ENCODE measurements around the gene PNMA6E.
"Not testable (repeated sequence)": the region's sequence is repeated elsewhere in the genome, so short reads cannot be mapped to it uniquely, and the experiment has no call there.

The PNMA6E gene

GRCh38 chrX:153395613-153396319 is 5.4 kb downstream of the PNMA6E start:
- no peak for TF ChIP-seq CTCF (conservative IDR thresholded peaks at IDR 0.05; ENCODE audit: low read depth)
- ChIA-PET POLR2A (ENCODE audit: low non-redundant PET) (no interaction called here), CTCF (no interaction called here)
- no peak for DNase-seq (ENCODE audit: low spot score)
- H3K27ac ChIP-seq = no peak overlapping the region

DNA sequence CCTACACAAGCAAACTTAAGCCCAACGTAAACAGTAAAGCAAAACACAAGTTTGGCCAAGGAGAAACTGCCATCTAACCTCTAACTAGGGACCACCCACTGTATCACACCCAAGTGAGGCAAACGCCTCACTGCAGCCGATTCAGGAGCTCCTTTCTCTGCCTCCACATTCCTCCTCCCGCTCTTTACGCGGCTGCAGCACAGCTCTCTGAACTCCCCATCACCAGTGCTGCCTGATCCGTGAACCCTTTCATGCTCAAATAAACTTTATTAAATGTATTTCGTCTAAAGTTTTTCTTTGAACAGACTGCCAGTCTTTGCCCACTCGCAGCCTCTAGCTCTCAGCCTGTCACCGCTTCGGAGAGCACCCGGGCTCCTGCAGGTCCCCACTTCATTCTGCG is 6.5 kb downstream of the PNMA6E start:
- TF ChIP-seq CTCF (conservative IDR thresholded peaks at IDR 0.05; ENCODE audit: low read depth) = no peak
- DNase-seq (ENCODE audit: low spot score) = no peak
- ChIA-PET POLR2A (ENCODE audit: low non-redundant PET) (no interaction called here), CTCF (no interaction called here)
- H3K27ac ChIP-seq = no peak overlapping the region

- ChIA-PET POLR2A (ENCODE audit: low non-redundant PET) (no interaction called here), CTCF (no interaction called here)
- no peak for DNase-seq (ENCODE audit: low spot score)
- no peak for TF ChIP-seq CTCF (conservative IDR thresholded peaks at IDR 0.05; ENCODE audit: low read depth)
- H3K27ac ChIP-seq = no peak overlapping the region
Observed at GRCh38 chrX:153392642-153393321, 8.4 kb downstream of the PNMA6E start.

DNA sequence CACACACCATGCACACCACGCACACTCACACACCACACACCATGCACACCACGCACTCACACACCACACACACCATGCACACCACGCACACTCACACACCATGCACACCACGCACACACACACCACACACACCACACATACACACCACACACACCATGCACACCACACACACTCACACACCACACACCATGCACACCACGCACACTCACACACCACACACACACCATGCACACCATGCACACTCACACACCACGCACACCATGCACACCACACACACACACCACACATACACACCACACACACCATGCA is 11.7 kb downstream of the PNMA6E start:
- POLR2A ChIA-PET (ENCODE audit: low non-redundant PET); CTCF ChIA-PET; DNase-seq (ENCODE audit: low spot score); H3K27ac ChIP-seq: not testable (repeated sequence)

DNA sequence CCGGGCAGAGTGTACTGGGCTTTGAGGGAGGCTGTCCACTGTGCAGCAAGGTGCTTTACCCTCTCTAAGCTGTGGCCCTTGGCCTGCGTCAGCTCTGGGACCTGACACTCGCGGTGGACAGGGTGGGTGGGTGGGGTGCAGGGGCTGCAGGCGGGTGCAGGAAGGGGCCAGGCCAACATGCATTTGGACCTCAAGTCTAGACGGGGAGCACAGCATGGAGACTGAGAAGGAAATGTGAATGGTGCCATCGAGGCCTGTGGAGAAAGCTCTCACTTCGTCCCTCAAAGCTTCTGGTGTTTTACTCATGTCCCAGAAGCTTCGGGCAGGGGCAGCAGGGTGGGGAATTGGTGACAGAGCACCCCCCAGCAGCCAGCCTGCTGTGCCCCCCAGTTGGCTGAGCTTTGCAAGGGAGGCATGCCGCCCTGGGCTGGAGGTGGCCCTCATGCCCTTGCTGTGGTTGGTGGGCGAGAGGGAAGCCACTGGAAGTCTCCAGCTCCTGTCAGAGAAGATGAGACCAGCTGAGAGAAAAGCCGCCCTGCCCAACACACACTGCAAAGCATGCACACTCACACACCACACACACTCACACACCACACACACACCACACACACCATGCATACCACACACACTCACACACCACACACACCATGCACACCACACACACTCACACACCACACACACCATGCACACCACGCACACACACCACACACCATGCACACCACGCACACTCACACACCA is 12.3 kb downstream of the PNMA6E start:
- POLR2A ChIA-PET (ENCODE audit: low non-redundant PET) = no interaction called here
- no peak for DNase-seq (ENCODE audit: low spot score)
- CTCF ChIA-PET = no interaction called here
- no peak overlapping the region for H3K27ac ChIP-seq
- TF ChIP-seq CTCF (conservative IDR thresholded peaks at IDR 0.05; ENCODE audit: low read depth) = no peak

DNA sequence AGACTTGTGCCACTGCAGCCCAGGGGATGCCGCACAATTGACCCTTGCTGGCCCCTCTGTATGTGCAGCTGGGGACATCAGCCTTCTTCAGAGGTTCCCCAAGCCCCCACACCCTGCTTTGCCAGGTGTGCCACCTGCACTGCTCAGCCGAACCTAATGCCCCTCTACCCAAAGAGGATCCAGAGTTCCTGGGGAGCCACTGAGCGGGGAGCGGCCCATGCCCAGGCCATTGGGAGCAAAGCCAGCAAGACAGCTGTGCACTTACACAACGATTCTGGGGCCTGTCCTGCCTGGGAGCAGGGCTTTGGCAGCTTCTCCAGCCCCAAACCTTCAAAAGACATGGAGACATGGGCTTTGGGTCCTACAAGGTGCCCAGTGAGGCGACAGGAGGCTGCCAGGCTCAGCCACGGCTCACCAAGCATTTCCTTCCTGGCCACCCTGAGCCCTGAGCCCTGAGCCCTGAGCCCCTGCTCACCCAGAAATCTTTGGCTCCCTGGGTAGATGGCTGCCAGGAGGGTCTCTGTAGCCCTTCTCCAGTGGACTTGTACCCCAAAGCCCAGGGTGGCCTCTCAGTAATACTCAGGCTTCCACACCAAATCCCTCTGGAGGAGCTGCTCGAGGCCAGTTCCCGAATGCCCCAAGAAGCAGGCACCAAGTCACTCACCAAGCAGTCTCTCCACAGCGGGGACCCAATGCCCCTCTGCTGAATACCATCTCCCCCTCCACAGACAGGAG is 13.0 kb downstream of the PNMA6E start:
- ChIA-PET CTCF (no interaction called here), POLR2A (ENCODE audit: low non-redundant PET) (no interaction called here)
- H3K27ac ChIP-seq = no peak overlapping the region
- TF ChIP-seq CTCF (conservative IDR thresholded peaks at IDR 0.05; ENCODE audit: low read depth) = no peak
- no peak for DNase-seq (ENCODE audit: low spot score)
